Measurements from ENCODE around the gene DPH3. TPM values are rescaled to one million over a fixed set of nuclear protein-coding genes. Genes with fewer than 3 reads are reported as not detected.
"Not testable (repeated sequence)": the region's sequence is repeated elsewhere in the genome, so short reads cannot be mapped to it uniquely, and the experiment has no call there.

DPH3 gene
- 12.6 and 25.0 TPM in 2 replicates for total RNA-seq (2014; rRNA removed; shearing (Covaris generic))

GRCh38 chr3:16264708-16265454, at the start of gene DPH3, which contains the start of gene OXNAD1:
TSS of gene DPH3 (minus strand) at chr3:16264943. CDS start at chr3:16264876, 67 bp downstream.
TSS of gene OXNAD1 (plus strand) at chr3:16265212. CDS start at chr3:16270953, 5,741 bp downstream.
- DNase-seq (ENCODE audit: low read depth in 1 of 2, low spot score in 2 of 2), result peak; percentile 95 to 99

GRCh38 chr3:16313886-16314645, 49.3 kb upstream of the DPH3 start:
- no peak overlapping the region for H3K4me3 ChIP-seq
- no peak for DNase-seq (ENCODE audit: low read depth in 1 of 2, low spot score in 2 of 2)
- peaks cover 5% of the 10 kb centered on the region for H3K4me1 ChIP-seq (replicated peaks)
- H3K27me3 ChIP-seq (replicated peaks), result no peaks in the 10 kb centered on the region
- no peaks in the 10 kb centered on the region for H3K9me3 ChIP-seq (replicated peaks)
- H3K36me3 ChIP-seq, result peaks cover 55% of the 10 kb centered on the region
- no peak overlapping the region for H3K27ac ChIP-seq

More at GRCh38 chr3:16264708-16265454, at the start of gene DPH3, which contains the start of gene OXNAD1:
- Histone ChIP-seq H3K27ac (peak within 1 kb of the TSS; percentile 66), H3K27me3 (replicated peaks) (no peaks in the 10 kb centered on the region), H3K36me3 (peaks cover 33% of the 10 kb centered on the region), H3K4me1 (replicated peaks) (peaks cover 6% of the 10 kb centered on the region; the same call in 1 of the 2 replicates), H3K9me3 (replicated peaks) (no peaks in the 10 kb centered on the region), H3K4me3 (peak within 1 kb of the TSS; percentile 66)

- Histone ChIP-seq H3K36me3 (peaks cover 46% of the 10 kb centered on the region), H3K4me1 (replicated peaks) (peaks cover 5% of the 10 kb centered on the region), H3K27ac (no peak overlapping the region), H3K27me3 (replicated peaks) (no peaks in the 10 kb centered on the region), H3K4me3 (no peak overlapping the region), H3K9me3 (replicated peaks) (no peaks in the 10 kb centered on the region)
- no peak for DNase-seq (ENCODE audit: low read depth in 1 of 2, low spot score in 2 of 2)
Observed at GRCh38 chr3:16311960-16312451, 47.3 kb upstream of the DPH3 start.

GRCh38 chr3:16310486-16310885, 45.7 kb upstream of the DPH3 start:
- DNase-seq (ENCODE audit: low read depth in 1 of 2, low spot score in 2 of 2); H3K4me3 ChIP-seq; H3K27me3 ChIP-seq (replicated peaks); H3K27ac ChIP-seq; H3K9me3 ChIP-seq (replicated peaks); H3K4me1 ChIP-seq (replicated peaks): not testable (repeated sequence)
- H3K36me3 ChIP-seq, result peaks cover 32% of the 10 kb centered on the region

- Histone ChIP-seq H3K27ac (no peak overlapping the region), H3K27me3 (replicated peaks) (no peaks in the 10 kb centered on the region), H3K36me3 (peaks cover 26% of the 10 kb centered on the region), H3K4me3 (no peak overlapping the region), H3K4me1 (replicated peaks) (peaks cover 5% of the 10 kb centered on the region), H3K9me3 (replicated peaks) (no peaks in the 10 kb centered on the region)
- no peak for DNase-seq (ENCODE audit: low read depth in 1 of 2, low spot score in 2 of 2)
Observed at GRCh38 chr3:16309558-16309957, 44.8 kb upstream of the DPH3 start.

- no peak for DNase-seq (ENCODE audit: low read depth in 1 of 2, low spot score in 2 of 2)
- H3K36me3 ChIP-seq, result peaks cover 19% of the 10 kb centered on the region
- no peaks in the 10 kb centered on the region for H3K27me3 ChIP-seq (replicated peaks)
- peaks cover 5% of the 10 kb centered on the region for H3K4me1 ChIP-seq (replicated peaks)
- H3K27ac ChIP-seq, result no peak overlapping the region
- no peaks in the 10 kb centered on the region for H3K9me3 ChIP-seq (replicated peaks)
- no peak overlapping the region for H3K4me3 ChIP-seq
Observed at GRCh38 chr3:16308727-16309126, 44.0 kb upstream of the DPH3 start.

- H3K9me3 ChIP-seq (replicated peaks), result no peaks in the 10 kb centered on the region
- H3K36me3 ChIP-seq, result peaks cover 21% of the 10 kb centered on the region
- peaks cover 5% of the 10 kb centered on the region for H3K4me1 ChIP-seq (replicated peaks)
- H3K27me3 ChIP-seq (replicated peaks), result no peaks in the 10 kb centered on the region
- H3K4me3 ChIP-seq, result no peak overlapping the region
- no peak overlapping the region for H3K27ac ChIP-seq
- DNase-seq (ENCODE audit: low read depth in 1 of 2, low spot score in 2 of 2), result no peak
Observed at GRCh38 chr3:16307832-16308531, 43.2 kb upstream of the DPH3 start.

GRCh38 chr3:16305111-16305541, 40.4 kb upstream of the DPH3 start:
- H3K36me3 ChIP-seq, result peaks cover 27% of the 10 kb centered on the region
- no peak overlapping the region for H3K27ac ChIP-seq
- no peak overlapping the region for H3K4me3 ChIP-seq
- H3K27me3 ChIP-seq (replicated peaks), result no peaks in the 10 kb centered on the region
- H3K4me1 ChIP-seq (replicated peaks), result peaks cover 14% of the 10 kb centered on the region
- DNase-seq (ENCODE audit: low read depth in 1 of 2, low spot score in 2 of 2), result no peak
- no peaks in the 10 kb centered on the region for H3K9me3 ChIP-seq (replicated peaks)

- Histone ChIP-seq H3K36me3 (peaks cover 22% of the 10 kb centered on the region), H3K4me1 (replicated peaks) (peaks cover 9% of the 10 kb centered on the region; the same call in 1 of the 2 replicates), H3K27ac (no peak overlapping the region), H3K4me3 (no peak overlapping the region), H3K9me3 (replicated peaks) (no peaks in the 10 kb centered on the region), H3K27me3 (replicated peaks) (no peaks in the 10 kb centered on the region)
- no peak for DNase-seq (ENCODE audit: low read depth in 1 of 2, low spot score in 2 of 2)
Observed at GRCh38 chr3:16304061-16305010, 39.6 kb upstream of the DPH3 start.

- no peaks in the 10 kb centered on the region for H3K27me3 ChIP-seq (replicated peaks)
- peaks cover 9% of the 10 kb centered on the region; the same call in 1 of the 2 replicates for H3K4me1 ChIP-seq (replicated peaks)
- peaks cover 22% of the 10 kb centered on the region for H3K36me3 ChIP-seq
- DNase-seq (ENCODE audit: low read depth in 1 of 2, low spot score in 2 of 2), result no peak
- H3K4me3 ChIP-seq, result no peak overlapping the region
- H3K9me3 ChIP-seq (replicated peaks), result no peaks in the 10 kb centered on the region
- no peak overlapping the region for H3K27ac ChIP-seq
Observed at GRCh38 chr3:16303037-16303575, 38.4 kb upstream of the DPH3 start.

GRCh38 chr3:16302082-16302631, 37.4 kb upstream of the DPH3 start:
- Histone ChIP-seq H3K4me3 (no peak overlapping the region), H3K4me1 (replicated peaks) (peaks cover 9% of the 10 kb centered on the region; the same call in 1 of the 2 replicates), H3K27ac (no peak overlapping the region), H3K36me3 (peaks cover 27% of the 10 kb centered on the region), H3K27me3 (replicated peaks) (no peaks in the 10 kb centered on the region), H3K9me3 (replicated peaks) (no peaks in the 10 kb centered on the region)
- no peak for DNase-seq (ENCODE audit: low read depth in 1 of 2, low spot score in 2 of 2)

- peaks cover 29% of the 10 kb centered on the region for H3K36me3 ChIP-seq
- no peak overlapping the region for H3K4me3 ChIP-seq
- no peaks in the 10 kb centered on the region for H3K27me3 ChIP-seq (replicated peaks)
- H3K9me3 ChIP-seq (replicated peaks), result no peaks in the 10 kb centered on the region
- H3K4me1 ChIP-seq (replicated peaks), result peaks cover 9% of the 10 kb centered on the region; the same call in 1 of the 2 replicates
- no peak overlapping the region for H3K27ac ChIP-seq
- no peak for DNase-seq (ENCODE audit: low read depth in 1 of 2, low spot score in 2 of 2)
Observed at GRCh38 chr3:16301507-16301906, 36.8 kb upstream of the DPH3 start.
